ENCODE results near the gene KIRREL1. TPM values are rescaled to one million over a fixed set of nuclear protein-coding genes. Genes with fewer than 3 reads are reported as not detected.

The KIRREL1 gene
- total RNA-seq, 1 experiment from 2014 or later, result 30.7 TPM

GRCh38 chr1:158002631-158003405, 9.4 kb downstream of the KIRREL1 start:
- Histone ChIP-seq H3K27ac (no peak overlapping the region), H3K9me2 (ENCODE audit: insufficient read depth) (no peaks in the 10 kb centered on the region), H3K9me3 (ENCODE audit: insufficient read depth, low read depth) (no peaks in the 10 kb centered on the region), H4K20me1 (ENCODE audit: insufficient read depth) (no peaks in the 10 kb centered on the region), H3K27me3 (ENCODE audit: insufficient read depth, low read depth) (no peaks in the 10 kb centered on the region), H3K4me2 (no peak overlapping the region), H3K36me3 (ENCODE audit: low read depth) (no peaks in the 10 kb centered on the region), H3K79me2 (ENCODE audit: low read depth) (peaks cover 9% of the 10 kb centered on the region; the same call in 1 of the 2 replicates), H2AFZ (no peak overlapping the region), H3K4me1 (replicated peaks; ENCODE audit: insufficient read depth) (0 out of 2 replicates have a peak, but pooled peaks cover 7% of the 10 kb centered on the region), H3K4me3 (no peak overlapping the region), H3F3A (ENCODE audit: insufficient read depth, low read depth) (no peaks in the 10 kb centered on the region)
- ChIA-PET CTCF (no interaction called here), POLR2A (ENCODE audit: unreplicated experiment) (interaction anchor here (0.5 kb wide), 1 partner anchor 15 kb away, joined by 5 read pairs; no protein-coding TSS in a partner anchor)
- TF ChIP-seq CTCF (conservative IDR thresholded peaks at IDR 0.05) (no peak), EZH2 (IDR thresholded peaks at IDR 0.05; ENCODE audit: low read depth) (no peak)
- intact Hi-C loops (cut with micrococcal nuclease; ENCODE audit: unreplicated experiment), result no loop called here
- no TSS peak for BruUV-seq (replicated peaks)
- DNase-seq, result no peak

- ChIA-PET CTCF (no interaction called here), POLR2A (ENCODE audit: unreplicated experiment) (no interaction called here)
- Histone ChIP-seq H4K20me1 (ENCODE audit: insufficient read depth) (no peaks in the 10 kb centered on the region), H3K79me2 (ENCODE audit: low read depth) (peaks cover 10% of the 10 kb centered on the region; the same call in 1 of the 2 replicates), H2AFZ (no peak overlapping the region), H3K27ac (no peak overlapping the region), H3K4me2 (no peak overlapping the region), H3K36me3 (ENCODE audit: low read depth) (no peaks in the 10 kb centered on the region), H3K9me3 (ENCODE audit: insufficient read depth, low read depth) (no peaks in the 10 kb centered on the region), H3K4me3 (no peak overlapping the region), H3K27me3 (ENCODE audit: insufficient read depth, low read depth) (no peaks in the 10 kb centered on the region), H3F3A (ENCODE audit: insufficient read depth, low read depth) (no peaks in the 10 kb centered on the region), H3K9me2 (ENCODE audit: insufficient read depth) (no peaks in the 10 kb centered on the region), H3K4me1 (replicated peaks; ENCODE audit: insufficient read depth) (peaks cover 8% of the 10 kb centered on the region; the same call in 1 of the 2 replicates)
- intact Hi-C loops (cut with micrococcal nuclease; ENCODE audit: unreplicated experiment), result no loop called here
- BruUV-seq (replicated peaks), result no TSS peak
- TF ChIP-seq EZH2 (IDR thresholded peaks at IDR 0.05; ENCODE audit: low read depth), result no peak
- no peak for TF ChIP-seq CTCF (conservative IDR thresholded peaks at IDR 0.05)
- no peak for DNase-seq
These were observed 10.0 kb downstream of the KIRREL1 start for GRCh38 chr1:158003406-158003800.

- POLR2A ChIA-PET (ENCODE audit: unreplicated experiment), result interaction anchor here (0.6 kb wide), 1 partner anchor 13 kb away, joined by 3 read pairs; no protein-coding TSS in a partner anchor
These were observed 11.8 kb downstream of the KIRREL1 start for GRCh38 chr1:158005224-158005623.

More at GRCh38 chr1:158005224-158005623, 11.8 kb downstream of the KIRREL1 start:
- Histone ChIP-seq H3K27me3 (ENCODE audit: insufficient read depth, low read depth) (no peaks in the 10 kb centered on the region), H3K9me2 (ENCODE audit: insufficient read depth) (no peaks in the 10 kb centered on the region), H4K20me1 (ENCODE audit: insufficient read depth) (no peaks in the 10 kb centered on the region), H3K4me2 (no peak overlapping the region), H3K36me3 (ENCODE audit: low read depth) (no peaks in the 10 kb centered on the region), H3K27ac (no peak overlapping the region), H3F3A (ENCODE audit: insufficient read depth, low read depth) (peaks cover 6% of the 10 kb centered on the region), H3K9me3 (ENCODE audit: insufficient read depth, low read depth) (no peaks in the 10 kb centered on the region), H3K4me3 (no peak overlapping the region), H3K79me2 (ENCODE audit: low read depth) (peaks cover 18% of the 10 kb centered on the region), H3K4me1 (replicated peaks; ENCODE audit: insufficient read depth) (peaks cover 26% of the 10 kb centered on the region), H2AFZ (no peak overlapping the region)
- no TSS peak for BruUV-seq (replicated peaks)
- DNase-seq, result no peak
- intact Hi-C loops (cut with micrococcal nuclease; ENCODE audit: unreplicated experiment), result no loop called here
- TF ChIP-seq EZH2 (IDR thresholded peaks at IDR 0.05; ENCODE audit: low read depth), result no peak
- no peak for TF ChIP-seq CTCF (conservative IDR thresholded peaks at IDR 0.05)
- CTCF ChIA-PET, result no interaction called here

Data from PC-9 (cell line).